Measurements from ENCODE around the gene UBQLN4. TPM values are rescaled to one million over a fixed set of nuclear protein-coding genes. Genes with fewer than 3 reads are reported as not detected.

UBQLN4 gene
- polyA plus RNA-seq, 1 of the 3 experiments (the other 2 are of a cell fraction), result 37.0 TPM

DNA sequence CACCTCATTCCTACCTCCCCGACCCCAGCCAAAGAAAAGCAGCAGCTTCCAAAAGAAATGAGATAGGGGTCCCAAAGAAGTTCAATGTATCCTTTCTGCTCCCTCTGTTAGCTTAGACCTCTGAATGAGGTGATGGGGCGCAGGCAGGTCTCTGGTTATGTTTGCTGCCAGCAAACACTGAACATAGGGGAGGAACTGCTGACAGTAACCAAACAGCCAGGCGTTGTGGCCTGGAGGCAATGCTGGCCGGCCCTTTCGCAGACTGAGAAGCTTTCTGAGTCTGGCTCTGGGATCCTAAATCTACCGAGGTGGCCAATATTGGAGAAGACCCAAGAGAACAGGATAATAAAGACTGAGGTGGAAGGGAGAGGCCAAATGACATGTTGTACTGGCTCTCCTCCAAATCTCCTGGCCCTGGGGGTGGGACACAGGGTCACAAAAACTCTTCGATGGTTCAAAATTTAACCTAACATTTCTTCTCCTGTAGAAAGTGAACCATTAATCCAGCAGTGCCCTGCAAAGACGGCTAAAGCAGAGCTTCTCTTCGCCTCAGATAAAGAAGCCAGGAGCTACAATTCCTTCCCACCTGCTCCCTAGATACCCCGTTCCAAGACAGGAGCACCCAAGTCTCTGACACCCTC is 52.5 kb downstream of the UBQLN4 start:
- Histone ChIP-seq H3K9me3 (no peaks in the 10 kb centered on the region), H3K9me2 (no peaks in the 10 kb centered on the region), H3K36me3 (replicated peaks in 1 of 2; ENCODE audit: control insufficient read depth in 1 of 2, insufficient read depth in 2 of 2, low read length in 1 of 2) (no peaks in the 10 kb centered on the region), H3F3A (replicated peaks; ENCODE audit: insufficient read depth) (peaks cover 11% of the 10 kb centered on the region), H3K4me1 (ENCODE audit: control insufficient read depth in 1 of 2, insufficient read depth in 2 of 2, low read depth in 1 of 2, low read length in 1 of 2) (peaks cover 0 to 8% of the 10 kb centered on the region in 2 experiments; a peak in 1 of 4 replicates), H3K79me2 (ENCODE audit: insufficient read depth) (no peaks in the 10 kb centered on the region), H3K4me3 (ENCODE audit: low read depth in 2 of 2, low read length in 1 of 2) (no peak overlapping the region), H3K27ac (ENCODE audit: low read depth in 2 of 2, low read length in 1 of 2) (no peak overlapping the region), H2AFZ (ENCODE audit: low read depth) (no peak overlapping the region), H4K20me1 (ENCODE audit: insufficient read depth) (no peaks in the 10 kb centered on the region), H3K9ac (no peak overlapping the region), H3K27me3 (ENCODE audit: insufficient read depth) (no peaks in the 10 kb centered on the region), H3K4me2 (no peak overlapping the region)
- ChIA-PET POLR2A (interaction anchor here (1.8 kb wide), 1 partner anchor 26 kb away, joined by 3 read pairs; no protein-coding TSS in a partner anchor), CTCF (interaction anchor here (0.8 to 5.3 kb wide), 6 partner anchors 9 to 65 kb away, joined by 3 to 61 read pairs (median 4); no protein-coding TSS in a partner anchor)
- WGBS (ENCODE audit: low lambda C conversion rate), result 66% methylated on average over 10 of the region's 10 CpGs
- TF ChIP-seq TEAD4 (IDR thresholded peaks at IDR 0.05; ENCODE audit: borderline replicate concordance, insufficient read depth), result no peak
- TF ChIP-seq FOXJ3 (CRISPR knock-in tag; IDR thresholded peaks at IDR 0.05), result no peak
- no peak for TF ChIP-seq GABPA (IDR thresholded peaks at IDR 0.05; ENCODE audit: low read depth)
- TF ChIP-seq, protein P1, sequence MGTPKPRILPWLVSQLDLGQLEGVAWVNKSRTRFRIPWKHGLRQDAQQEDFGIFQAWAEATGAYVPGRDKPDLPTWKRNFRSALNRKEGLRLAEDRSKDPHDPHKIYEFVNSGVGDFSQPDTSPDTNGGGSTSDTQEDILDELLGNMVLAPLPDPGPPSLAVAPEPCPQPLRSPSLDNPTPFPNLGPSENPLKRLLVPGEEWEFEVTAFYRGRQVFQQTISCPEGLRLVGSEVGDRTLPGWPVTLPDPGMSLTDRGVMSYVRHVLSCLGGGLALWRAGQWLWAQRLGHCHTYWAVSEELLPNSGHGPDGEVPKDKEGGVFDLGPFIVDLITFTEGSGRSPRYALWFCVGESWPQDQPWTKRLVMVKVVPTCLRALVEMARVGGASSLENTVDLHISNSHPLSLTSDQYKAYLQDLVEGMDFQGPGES (IDR thresholded peaks at IDR 0.05; ENCODE audit: low read depth, low read length), result no peak
- no peak for TF ChIP-seq ELF1 (IDR thresholded peaks at IDR 0.05)
- no peak for TF ChIP-seq RFX5 (IDR thresholded peaks at IDR 0.05; ENCODE audit: low read length)
- no peak for DNase-seq

DNA sequence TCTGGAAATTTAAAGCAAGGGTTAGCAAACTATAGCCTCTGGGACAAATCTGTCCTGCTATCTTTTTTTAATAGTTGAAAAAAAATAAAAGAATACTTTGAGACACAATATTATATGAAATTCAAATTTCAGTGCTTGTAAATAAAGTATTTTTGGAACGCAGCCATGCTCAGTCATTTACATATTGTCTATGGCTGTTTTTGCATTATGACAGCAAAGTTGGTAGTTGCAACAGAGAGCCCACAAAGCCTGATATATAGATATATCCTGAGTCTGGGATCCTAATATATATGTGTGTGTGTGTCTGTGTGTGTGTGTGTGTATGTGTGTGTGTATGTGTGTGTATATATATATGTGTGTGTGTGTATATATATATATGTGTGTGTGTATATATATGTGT is 53.6 kb downstream of the UBQLN4 start:
- H3K27me3 ChIP-seq (ENCODE audit: insufficient read depth), result no peaks in the 10 kb centered on the region
- TF ChIP-seq CHD2 (IDR thresholded peaks at IDR 0.05; ENCODE audit: low read length, partially characterized antibody) (no peak), FOXJ3 (CRISPR knock-in tag; IDR thresholded peaks at IDR 0.05) (no peak), RAD21 (IDR thresholded peaks at IDR 0.05; ENCODE audit: low read length) (no peak), EP300 (IDR thresholded peaks at IDR 0.05; ENCODE audit: borderline replicate concordance in 1 of 2, low read depth in 1 of 2, low read length in 1 of 2) (no peak), RFX5 (IDR thresholded peaks at IDR 0.05; ENCODE audit: low read length) (no peak), FOXM1 (IDR thresholded peaks at IDR 0.05; ENCODE audit: low read depth) (no peak), SMC3 (IDR thresholded peaks at IDR 0.05; ENCODE audit: low read depth, low read length) (no peak), TEAD4 (IDR thresholded peaks at IDR 0.05; ENCODE audit: borderline replicate concordance, insufficient read depth) (no peak), SIN3A (IDR thresholded peaks at IDR 0.05; ENCODE audit: borderline replicate concordance, low read depth, low read length) (no peak), ELF1 (IDR thresholded peaks at IDR 0.05) (no peak)
- TF ChIP-seq, protein P2, sequence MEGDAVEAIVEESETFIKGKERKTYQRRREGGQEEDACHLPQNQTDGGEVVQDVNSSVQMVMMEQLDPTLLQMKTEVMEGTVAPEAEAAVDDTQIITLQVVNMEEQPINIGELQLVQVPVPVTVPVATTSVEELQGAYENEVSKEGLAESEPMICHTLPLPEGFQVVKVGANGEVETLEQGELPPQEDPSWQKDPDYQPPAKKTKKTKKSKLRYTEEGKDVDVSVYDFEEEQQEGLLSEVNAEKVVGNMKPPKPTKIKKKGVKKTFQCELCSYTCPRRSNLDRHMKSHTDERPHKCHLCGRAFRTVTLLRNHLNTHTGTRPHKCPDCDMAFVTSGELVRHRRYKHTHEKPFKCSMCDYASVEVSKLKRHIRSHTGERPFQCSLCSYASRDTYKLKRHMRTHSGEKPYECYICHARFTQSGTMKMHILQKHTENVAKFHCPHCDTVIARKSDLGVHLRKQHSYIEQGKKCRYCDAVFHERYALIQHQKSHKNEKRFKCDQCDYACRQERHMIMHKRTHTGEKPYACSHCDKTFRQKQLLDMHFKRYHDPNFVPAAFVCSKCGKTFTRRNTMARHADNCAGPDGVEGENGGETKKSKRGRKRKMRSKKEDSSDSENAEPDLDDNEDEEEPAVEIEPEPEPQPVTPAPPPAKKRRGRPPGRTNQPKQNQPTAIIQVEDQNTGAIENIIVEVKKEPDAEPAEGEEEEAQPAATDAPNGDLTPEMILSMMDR (IDR thresholded peaks at IDR 0.05), result no peak
- TF ChIP-seq, protein P3, sequence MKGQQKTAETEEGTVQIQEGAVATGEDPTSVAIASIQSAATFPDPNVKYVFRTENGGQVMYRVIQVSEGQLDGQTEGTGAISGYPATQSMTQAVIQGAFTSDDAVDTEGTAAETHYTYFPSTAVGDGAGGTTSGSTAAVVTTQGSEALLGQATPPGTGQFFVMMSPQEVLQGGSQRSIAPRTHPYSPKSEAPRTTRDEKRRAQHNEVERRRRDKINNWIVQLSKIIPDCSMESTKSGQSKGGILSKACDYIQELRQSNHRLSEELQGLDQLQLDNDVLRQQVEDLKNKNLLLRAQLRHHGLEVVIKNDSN (IDR thresholded peaks at IDR 0.05; ENCODE audit: borderline replicate concordance, low read depth), result no peak
- TF ChIP-seq, protein P1 (IDR thresholded peaks at IDR 0.05; ENCODE audit: low read depth, low read length), result no peak
- TF ChIP-seq, protein P4, sequence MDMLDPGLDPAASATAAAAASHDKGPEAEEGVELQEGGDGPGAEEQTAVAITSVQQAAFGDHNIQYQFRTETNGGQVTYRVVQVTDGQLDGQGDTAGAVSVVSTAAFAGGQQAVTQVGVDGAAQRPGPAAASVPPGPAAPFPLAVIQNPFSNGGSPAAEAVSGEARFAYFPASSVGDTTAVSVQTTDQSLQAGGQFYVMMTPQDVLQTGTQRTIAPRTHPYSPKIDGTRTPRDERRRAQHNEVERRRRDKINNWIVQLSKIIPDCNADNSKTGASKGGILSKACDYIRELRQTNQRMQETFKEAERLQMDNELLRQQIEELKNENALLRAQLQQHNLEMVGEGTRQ (IDR thresholded peaks at IDR 0.05; ENCODE audit: borderline replicate concordance, low read depth, low read length), result no peak
- H2AFZ ChIP-seq (ENCODE audit: low read depth), result no peak overlapping the region
- no peak overlapping the region for H3K9ac ChIP-seq
- H4K20me1 ChIP-seq (ENCODE audit: insufficient read depth), result no peaks in the 10 kb centered on the region
- ChIA-PET POLR2A (interaction anchor here (1.8 kb wide), 1 partner anchor 25 kb away, joined by 3 read pairs; no protein-coding TSS in a partner anchor), CTCF (interaction anchor here (1.7 to 1.8 kb wide), 2 partner anchors 26 to 66 kb away, joined by 4 to 6 read pairs; no protein-coding TSS in a partner anchor)
- peaks cover 2% of the 10 kb centered on the region for H3F3A ChIP-seq (replicated peaks; ENCODE audit: insufficient read depth)
- peaks cover 0 to 8% of the 10 kb centered on the region in 2 experiments; a peak in 1 of 4 replicates for H3K4me1 ChIP-seq (ENCODE audit: control insufficient read depth in 1 of 2, insufficient read depth in 2 of 2, low read depth in 1 of 2, low read length in 1 of 2)
- no peak overlapping the region for H3K4me3 ChIP-seq (ENCODE audit: low read depth in 2 of 2, low read length in 1 of 2)
- no peak overlapping the region for H3K27ac ChIP-seq (ENCODE audit: low read depth in 2 of 2, low read length in 1 of 2)
- no peaks in the 10 kb centered on the region for H3K9me3 ChIP-seq
- H3K79me2 ChIP-seq (ENCODE audit: insufficient read depth), result no peaks in the 10 kb centered on the region
- no peak overlapping the region for H3K4me2 ChIP-seq
- WGBS (ENCODE audit: low lambda C conversion rate), result 93% methylated on average over 1 of the region's 1 CpG
- H3K9me2 ChIP-seq, result no peaks in the 10 kb centered on the region
- no peaks in the 10 kb centered on the region for H3K36me3 ChIP-seq (replicated peaks in 1 of 2; ENCODE audit: control insufficient read depth in 1 of 2, insufficient read depth in 2 of 2, low read length in 1 of 2)
- no peak for DNase-seq
